ENCODE results near the gene GPR87. TPM values are rescaled to one million over a fixed set of nuclear protein-coding genes. Genes with fewer than 3 reads are reported as not detected.

Gene GPR87
- polyA plus RNA-seq, 1 donor (not counting 4 experiments of a cell fraction or from before 2014, with no cell fraction given) = 109 TPM

GRCh38 chr3:151264605-151265004 is 52.0 kb downstream of the GPR87 start:
- Histone ChIP-seq H3K9me3 (ENCODE audit: control insufficient read depth, low read depth, low read length) (no peaks in the 10 kb centered on the region), H3K9me1 (ENCODE audit: control insufficient read depth, extremely low read depth, insufficient read depth, low read length) (no peaks in the 10 kb centered on the region), H3K9ac (ENCODE audit: control insufficient read depth, extremely low read depth, insufficient read depth, low read length) (no peak overlapping the region), H2AFZ (ENCODE audit: control insufficient read depth, low read length) (no peak overlapping the region), H3K79me2 (ENCODE audit: control insufficient read depth, insufficient read depth, low read length) (no peaks in the 10 kb centered on the region), H3K4me3 (ENCODE audit: control insufficient read depth in 2 of 3, extremely low read depth in 1 of 3, insufficient read depth in 2 of 3, low read depth in 1 of 3, low read length in 3 of 3) (no peak overlapping the region), H3K36me3 (ENCODE audit: control insufficient read depth in 2 of 2, extremely low read depth in 1 of 2, insufficient read depth in 2 of 2, low read length in 2 of 2) (no peaks in the 10 kb centered on the region), H3K4me1 (ENCODE audit: control insufficient read depth, extremely low read depth, insufficient read depth, low read length) (no peaks in the 10 kb centered on the region), H3K27ac (ENCODE audit: control insufficient read depth, insufficient read depth, low read length) (no peak overlapping the region), H3K27me3 (ENCODE audit: control insufficient read depth, extremely low read depth, insufficient read depth, low read length) (no peaks in the 10 kb centered on the region), H4K20me1 (ENCODE audit: control insufficient read depth, extremely low read depth, insufficient read depth, low read length) (no peaks in the 10 kb centered on the region), H3K4me2 (ENCODE audit: control insufficient read depth, extremely low read depth, insufficient read depth, low read depth, low read length) (no peak overlapping the region)
- no peak for TF ChIP-seq CTCF (optimal IDR thresholded peaks at IDR 0.05 in 1 of 3, IDR thresholded peaks at IDR 0.05 in 1 of 3, conservative IDR thresholded peaks at IDR 0.05 in 1 of 3; ENCODE audit: extremely low read depth in 1 of 3, insufficient read depth in 2 of 3, low read length in 3 of 3)
- TF ChIP-seq EZH2 (IDR thresholded peaks at IDR 0.05; ENCODE audit: low read length) = no peak
- FAIRE-seq (no peak), DNase-seq (ENCODE audit: low read depth, low spot score) (no peak)
- dilution Hi-C loops (cut with MboI; ENCODE audit: extremely low pct_ligation_motif_present, low sequenced_read_pairs) = no loop called here

DNA sequence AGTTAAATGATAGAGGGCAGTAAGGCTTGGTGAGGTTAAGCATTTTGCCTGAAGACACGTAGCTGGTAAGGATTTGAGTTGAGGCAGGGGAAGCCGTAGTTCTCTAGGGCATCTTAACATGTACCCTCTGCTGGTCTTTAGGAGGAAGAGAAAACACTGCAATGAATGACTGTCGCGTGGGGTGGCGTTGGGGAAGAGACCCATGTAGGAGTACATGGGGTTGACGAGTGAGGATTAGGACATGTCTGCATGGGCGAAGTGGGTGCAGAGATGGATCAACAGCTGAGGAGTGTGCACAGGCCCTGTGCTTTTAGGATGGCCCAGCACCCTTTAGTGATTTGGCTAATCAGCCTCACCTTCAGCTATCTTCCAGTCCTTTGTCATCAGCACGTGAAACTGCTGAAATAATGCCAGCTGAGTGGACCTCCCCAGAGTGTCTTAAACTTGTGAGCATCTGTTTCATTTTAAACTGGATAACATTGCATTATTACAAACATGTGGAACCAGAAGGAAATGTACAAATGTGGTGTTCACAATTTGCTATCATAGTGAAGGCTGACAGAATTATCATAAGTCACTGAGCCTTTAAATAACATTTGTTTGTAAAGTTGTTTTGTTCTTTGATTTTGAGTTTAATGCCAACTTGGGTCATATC is 53.6 kb downstream of the GPR87 start:
- no peak overlapping the region for H3K9ac ChIP-seq (ENCODE audit: control insufficient read depth, extremely low read depth, insufficient read depth, low read length)
- no peaks in the 10 kb centered on the region for H3K27me3 ChIP-seq (ENCODE audit: control insufficient read depth, extremely low read depth, insufficient read depth, low read length)
- H3K4me2 ChIP-seq (ENCODE audit: control insufficient read depth, extremely low read depth, insufficient read depth, low read depth, low read length) = no peak overlapping the region
- FAIRE-seq (no peak), DNase-seq (ENCODE audit: low read depth, low spot score) (no peak)
- H3K79me2 ChIP-seq (ENCODE audit: control insufficient read depth, insufficient read depth, low read length) = no peaks in the 10 kb centered on the region
- TF ChIP-seq CTCF (optimal IDR thresholded peaks at IDR 0.05 in 1 of 3, IDR thresholded peaks at IDR 0.05 in 1 of 3, conservative IDR thresholded peaks at IDR 0.05 in 1 of 3; ENCODE audit: extremely low read depth in 1 of 3, insufficient read depth in 2 of 3, low read length in 3 of 3) = no peak
- TF ChIP-seq EZH2 (IDR thresholded peaks at IDR 0.05; ENCODE audit: low read length) = no peak
- H3K4me1 ChIP-seq (ENCODE audit: control insufficient read depth, extremely low read depth, insufficient read depth, low read length) = no peaks in the 10 kb centered on the region
- no peak overlapping the region for H3K27ac ChIP-seq (ENCODE audit: control insufficient read depth, insufficient read depth, low read length)
- H3K4me3 ChIP-seq (ENCODE audit: control insufficient read depth in 2 of 3, extremely low read depth in 1 of 3, insufficient read depth in 2 of 3, low read depth in 1 of 3, low read length in 3 of 3) = no peak overlapping the region
- no peaks in the 10 kb centered on the region for H3K36me3 ChIP-seq (ENCODE audit: control insufficient read depth in 2 of 2, extremely low read depth in 1 of 2, insufficient read depth in 2 of 2, low read length in 2 of 2)
- no peak overlapping the region for H2AFZ ChIP-seq (ENCODE audit: control insufficient read depth, low read length)
- no peaks in the 10 kb centered on the region for H3K9me1 ChIP-seq (ENCODE audit: control insufficient read depth, extremely low read depth, insufficient read depth, low read length)
- dilution Hi-C loops (cut with MboI; ENCODE audit: extremely low pct_ligation_motif_present, low sequenced_read_pairs) = no loop called here
- no peaks in the 10 kb centered on the region for H4K20me1 ChIP-seq (ENCODE audit: control insufficient read depth, extremely low read depth, insufficient read depth, low read length)
- H3K9me3 ChIP-seq (ENCODE audit: control insufficient read depth, low read depth, low read length) = no peaks in the 10 kb centered on the region

All from keratinocyte (primary cell).